PC-9 (cell line): ENCODE measurements around the gene TMEM45B.

Experiments
- EZH2 ChIP-seq: fragments of 200-600 bp; sonication (generic); IDR thresholded peaks from 2 replicates; pipeline ENCODE4 v1.8.0; 2017; ENCODE audit warnings: antibody characterized with exemption, low read depth
- TF ChIP-seq, protein P1 (sequence below): fragments of 200-600 bp; sonication (generic); conservative IDR thresholded peaks from 2 replicates; pipeline ENCODE4 v1.6.1; 2017; ENCODE audit warnings: mixed run types, antibody characterized with exemption, mild to moderate bottlenecking, moderate library complexity

DNA sequence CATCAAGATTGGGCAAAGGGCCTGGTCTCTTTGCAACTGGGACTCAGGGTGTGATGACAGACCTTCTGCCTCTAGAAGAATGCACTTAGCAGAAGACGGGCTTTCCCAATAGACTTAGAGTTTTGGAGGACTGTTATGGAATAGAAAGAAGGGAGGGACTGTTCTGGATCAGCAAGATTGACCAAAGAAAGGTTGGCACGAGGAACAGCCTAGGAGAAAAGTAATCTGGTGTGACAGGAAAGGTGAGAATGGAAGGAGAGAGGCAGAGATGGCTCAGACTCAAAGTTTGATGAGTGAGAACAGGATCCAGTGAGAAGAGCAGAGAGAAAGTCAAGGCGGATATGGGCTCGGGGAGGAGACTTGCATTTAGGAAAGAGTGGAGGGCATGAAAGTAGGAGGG is 23.0 kb upstream of the TMEM45B start:
- TF ChIP-seq, protein P1, sequence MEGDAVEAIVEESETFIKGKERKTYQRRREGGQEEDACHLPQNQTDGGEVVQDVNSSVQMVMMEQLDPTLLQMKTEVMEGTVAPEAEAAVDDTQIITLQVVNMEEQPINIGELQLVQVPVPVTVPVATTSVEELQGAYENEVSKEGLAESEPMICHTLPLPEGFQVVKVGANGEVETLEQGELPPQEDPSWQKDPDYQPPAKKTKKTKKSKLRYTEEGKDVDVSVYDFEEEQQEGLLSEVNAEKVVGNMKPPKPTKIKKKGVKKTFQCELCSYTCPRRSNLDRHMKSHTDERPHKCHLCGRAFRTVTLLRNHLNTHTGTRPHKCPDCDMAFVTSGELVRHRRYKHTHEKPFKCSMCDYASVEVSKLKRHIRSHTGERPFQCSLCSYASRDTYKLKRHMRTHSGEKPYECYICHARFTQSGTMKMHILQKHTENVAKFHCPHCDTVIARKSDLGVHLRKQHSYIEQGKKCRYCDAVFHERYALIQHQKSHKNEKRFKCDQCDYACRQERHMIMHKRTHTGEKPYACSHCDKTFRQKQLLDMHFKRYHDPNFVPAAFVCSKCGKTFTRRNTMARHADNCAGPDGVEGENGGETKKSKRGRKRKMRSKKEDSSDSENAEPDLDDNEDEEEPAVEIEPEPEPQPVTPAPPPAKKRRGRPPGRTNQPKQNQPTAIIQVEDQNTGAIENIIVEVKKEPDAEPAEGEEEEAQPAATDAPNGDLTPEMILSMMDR, result no peak
- TF ChIP-seq EZH2, result no peak
